Measurements from ENCODE around the gene SH3D21.
A peak's percentile ranks its signal among the peaks of the same experiment; 100 is the strongest.

Gene SH3D21

DNA sequence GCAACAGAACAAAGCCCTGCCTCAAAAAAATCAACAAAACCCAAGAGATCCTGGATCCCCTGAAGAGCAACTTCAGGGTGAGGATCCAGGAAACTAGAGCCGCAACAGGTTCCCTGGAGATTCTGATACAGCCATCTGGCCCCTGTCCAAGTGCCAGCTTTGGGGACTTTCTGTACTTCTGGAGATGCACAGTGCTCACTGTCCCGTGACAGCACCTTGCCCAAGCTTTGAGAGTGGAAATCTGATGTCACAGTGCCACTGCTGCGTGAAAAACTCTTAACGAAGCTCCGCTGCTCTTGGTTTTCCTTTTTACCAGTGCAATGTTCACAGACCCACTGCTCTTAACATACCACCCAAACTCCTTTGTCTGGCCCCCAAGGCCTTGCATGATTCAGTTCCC, 53.2 kb downstream of the SH3D21 start:
- no peak for DNase-seq (ENCODE audit: low spot score)

DNA sequence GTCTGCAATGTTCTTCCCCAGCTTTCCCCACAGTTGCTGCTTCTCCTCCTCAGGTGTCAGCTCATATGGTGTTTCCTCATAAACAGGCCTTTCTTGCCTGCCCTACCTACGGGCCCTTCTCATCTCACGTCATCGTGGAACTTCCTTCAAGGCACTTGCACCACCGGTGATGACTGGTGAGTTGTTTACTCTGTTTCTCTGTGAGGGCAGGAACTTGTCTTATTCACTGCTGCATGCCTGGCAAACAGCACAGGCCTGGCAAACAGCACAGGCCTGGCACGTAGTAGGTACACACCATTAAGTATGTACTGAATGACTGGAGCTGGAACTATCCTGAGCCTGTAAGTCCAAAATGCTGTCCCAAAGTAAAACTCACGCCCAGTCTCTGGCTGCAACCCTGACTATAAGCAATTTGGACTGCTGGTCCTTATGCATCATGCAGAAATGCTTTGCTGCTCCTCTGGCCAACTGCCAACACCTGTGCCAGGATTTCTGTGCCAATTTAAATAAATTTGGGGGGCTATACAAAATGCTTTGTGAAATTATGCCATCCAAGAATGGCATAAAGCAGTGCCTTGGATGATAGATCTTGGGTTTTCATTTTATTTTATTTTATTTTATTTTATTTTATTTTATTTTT, 53.9 kb downstream of the SH3D21 start:
- no peak for DNase-seq (ENCODE audit: low spot score)

DNA sequence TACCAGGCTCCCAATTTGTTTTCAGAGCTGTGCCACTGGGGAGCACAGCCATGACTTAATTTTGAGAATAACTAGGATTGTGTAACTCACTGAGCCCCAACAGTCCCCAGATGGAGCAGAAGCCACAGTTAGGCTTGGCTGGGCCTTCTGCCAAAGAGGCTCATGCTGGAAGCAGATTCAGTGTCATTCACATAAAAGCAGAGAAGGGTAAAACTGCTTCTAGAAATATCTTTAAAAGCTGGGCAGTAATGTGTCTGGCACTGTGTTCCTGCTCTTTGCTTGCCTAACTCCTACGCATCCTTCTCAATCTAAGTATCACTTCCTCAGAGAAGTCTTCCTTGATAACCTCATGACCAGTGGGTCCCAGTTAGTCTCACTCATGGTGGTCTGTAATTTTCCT, 59.2 kb downstream of the SH3D21 start:
- DNase-seq (ENCODE audit: low spot score) = peak; percentile 32

DNA sequence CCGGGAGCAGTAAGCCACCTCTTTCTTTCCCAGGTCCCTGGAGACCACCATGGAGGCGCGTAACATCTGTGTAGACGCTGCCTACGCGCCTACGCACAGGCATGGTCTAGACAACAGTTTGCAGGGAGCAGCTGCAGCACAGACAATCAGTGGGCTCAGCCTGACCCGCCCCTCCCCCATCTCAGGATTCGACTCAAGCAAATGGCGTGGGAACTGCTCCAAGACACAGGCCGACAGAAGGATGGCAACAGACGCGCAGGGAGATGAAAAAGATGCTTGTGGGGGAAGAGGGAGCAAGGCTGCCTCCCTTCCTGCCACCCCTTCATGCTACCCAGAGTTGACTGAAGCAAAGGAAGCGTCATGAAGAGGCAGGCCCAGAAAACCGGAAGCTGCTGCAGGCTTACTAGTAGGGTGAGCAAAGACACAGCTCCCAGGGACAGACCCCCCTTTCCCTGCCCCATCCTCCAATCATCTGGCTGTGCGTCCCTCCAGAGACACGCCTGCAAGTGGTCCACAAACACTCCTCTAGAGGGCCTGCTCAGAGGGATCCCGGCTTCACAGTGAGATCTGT, 60.0 kb downstream of the SH3D21 start:
- DNase-seq (ENCODE audit: low spot score) = no peak

DNA sequence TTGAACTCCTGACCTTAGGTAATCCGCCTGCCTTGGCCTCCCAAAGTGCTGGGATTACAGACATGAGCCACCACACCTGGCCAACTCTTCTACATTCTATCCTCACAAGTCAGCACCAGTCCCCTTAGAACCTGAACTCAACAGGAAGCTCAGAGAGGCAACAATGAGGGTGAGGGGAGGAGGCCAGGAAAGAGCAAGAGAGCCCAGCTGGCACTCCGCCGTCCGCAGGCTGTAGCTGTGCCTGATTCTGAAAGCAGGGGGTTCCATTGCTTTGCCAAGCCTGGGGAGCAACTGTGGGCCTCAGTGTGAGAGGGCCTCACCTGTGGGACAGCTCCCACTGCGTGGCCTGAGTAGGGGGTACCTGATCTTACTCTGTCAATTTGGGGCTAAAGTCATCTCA, 60.9 kb downstream of the SH3D21 start:
- DNase-seq (ENCODE audit: low spot score) = no peak

DNA sequence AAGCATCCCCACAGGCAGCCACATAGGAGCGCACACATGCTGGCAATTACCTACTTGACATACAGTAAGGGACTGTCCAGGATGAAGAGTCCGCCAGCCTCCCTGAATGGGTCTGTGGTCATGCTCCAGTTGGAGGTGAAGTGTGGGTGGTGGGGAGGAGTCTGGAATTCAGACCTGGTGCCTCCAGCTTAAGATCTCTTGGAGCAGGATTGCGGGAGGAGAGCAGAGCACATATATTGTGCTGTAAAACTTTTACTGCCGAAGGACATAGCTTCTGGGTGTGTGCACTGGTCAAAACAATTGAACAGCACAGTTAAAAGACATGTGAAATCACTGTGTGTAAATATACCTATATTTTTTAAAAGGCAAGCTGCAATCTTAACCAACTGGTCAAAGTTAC, 61.6 kb downstream of the SH3D21 start:
- DNase-seq (ENCODE audit: low spot score) = no peak

DNA sequence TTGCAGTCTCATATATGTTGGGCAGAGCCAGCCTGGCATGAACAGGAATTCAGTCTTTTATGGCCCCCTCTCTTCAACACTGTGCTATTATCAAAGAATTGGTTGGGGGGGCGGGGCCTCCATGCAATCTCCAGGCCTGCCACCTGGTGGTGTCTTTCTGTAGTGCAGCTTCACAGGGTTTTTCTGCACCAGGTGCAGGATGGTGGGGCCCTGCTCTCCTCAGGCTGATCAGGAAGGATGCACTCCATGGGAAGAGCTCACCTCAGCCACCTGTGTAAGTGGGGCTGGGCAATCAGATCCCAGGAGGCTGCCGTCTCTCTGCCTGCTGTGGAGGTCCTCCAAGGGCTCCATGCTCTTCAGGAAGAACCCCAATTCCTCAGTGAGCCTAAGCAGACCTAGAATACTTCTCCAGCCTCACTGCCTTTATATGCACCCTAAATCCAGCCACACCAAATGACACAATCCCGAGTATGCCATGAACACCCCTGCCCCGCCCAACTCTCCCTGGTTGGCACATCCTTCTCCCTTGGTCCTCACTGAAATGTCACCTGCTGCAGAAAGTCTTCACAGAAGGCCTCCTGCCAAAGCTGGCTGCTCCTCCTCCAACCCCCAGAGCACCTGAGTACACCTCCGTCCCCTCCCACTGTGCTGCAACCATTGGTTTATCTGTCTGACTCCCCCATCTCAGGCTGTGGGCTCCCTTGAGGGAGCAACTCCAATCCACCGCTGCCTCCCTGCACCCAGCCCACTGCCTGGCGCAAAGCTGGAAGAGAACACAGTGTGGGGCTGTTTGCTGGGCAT, 63.1 kb downstream of the SH3D21 start:
- peak; percentile 88 for DNase-seq (ENCODE audit: low spot score)

Data from hematopoietic multipotent progenitor cell treated with erythropoietin and hydrocortisone succinate and interleukin-3 and kit ligand, for 15 days (in vitro differentiated cells).